CD4-positive, alpha-beta T cell treated with Interleukin-2 at 100 ng/mL for 4 hours (primary cell): ENCODE data around the gene PLPPR1.
"Not testable (repeated sequence)": the region's sequence is repeated elsewhere in the genome, so short reads cannot be mapped to it uniquely, and the experiment has no call there.

Experiments
- DNase-seq: peaks from one replicate; pipeline ENCODE4 v3.0.0-alpha.2; 2020; ENCODE audit warnings: low spot score

PLPPR1 gene

GRCh38 chr9:101126556-101126955 lies 98.0 kb downstream of the PLPPR1 start:
- DNase-seq: no peak

GRCh38 chr9:101127369-101127768 lies 98.8 kb downstream of the PLPPR1 start:
- DNase-seq: not testable (repeated sequence)

GRCh38 chr9:101128623-101129022 lies 100.1 kb downstream of the PLPPR1 start:
- no peak for DNase-seq

GRCh38 chr9:101130054-101130453 lies 101.5 kb downstream of the PLPPR1 start:
- DNase-seq: no peak

- no peak for DNase-seq
Measured at GRCh38 chr9:101131326-101131725, 102.8 kb downstream of the PLPPR1 start.

- no peak for DNase-seq
Measured at GRCh38 chr9:101132801-101133200, 104.3 kb downstream of the PLPPR1 start.

GRCh38 chr9:101138509-101138908 lies 110.0 kb downstream of the PLPPR1 start:
- no peak for DNase-seq

- DNase-seq: no peak
Measured at GRCh38 chr9:101139082-101139481, 110.6 kb downstream of the PLPPR1 start.

- no peak for DNase-seq
Measured at GRCh38 chr9:101140764-101141163, 112.2 kb downstream of the PLPPR1 start.

- no peak for DNase-seq
Measured at GRCh38 chr9:101146508-101146907, 118.0 kb downstream of the PLPPR1 start.

- DNase-seq: no peak
Measured at GRCh38 chr9:101148344-101148743, 119.8 kb downstream of the PLPPR1 start.

- DNase-seq: no peak
Measured at GRCh38 chr9:101158361-101158760, 129.8 kb downstream of the PLPPR1 start.

GRCh38 chr9:101162231-101162630 lies 133.7 kb downstream of the PLPPR1 start:
- no peak for DNase-seq

- DNase-seq: no peak
Measured at GRCh38 chr9:101165131-101165530, 136.6 kb downstream of the PLPPR1 start.

- no peak for DNase-seq
Measured at GRCh38 chr9:101167490-101168134, 139.1 kb downstream of the PLPPR1 start.

- DNase-seq: no peak
Measured at GRCh38 chr9:101172616-101173015, 144.1 kb downstream of the PLPPR1 start.

GRCh38 chr9:101173907-101174306 lies 145.4 kb downstream of the PLPPR1 start:
- DNase-seq: no peak

- DNase-seq: no peak
Measured at GRCh38 chr9:101176384-101176783, 147.9 kb downstream of the PLPPR1 start.

GRCh38 chr9:101184813-101185278 lies 156.3 kb downstream of the PLPPR1 start:
- DNase-seq: no peak

GRCh38 chr9:101191723-101192122 lies 163.2 kb downstream of the PLPPR1 start:
- no peak for DNase-seq

GRCh38 chr9:101197026-101197425 lies 168.5 kb downstream of the PLPPR1 start:
- no peak for DNase-seq

GRCh38 chr9:101200852-101201251 lies 172.3 kb downstream of the PLPPR1 start:
- DNase-seq: no peak

GRCh38 chr9:101201630-101202029 lies 173.1 kb downstream of the PLPPR1 start:
- DNase-seq: no peak

- no peak for DNase-seq
Measured at GRCh38 chr9:101209670-101210069, 181.1 kb downstream of the PLPPR1 start.
